ENCODE results near the gene SYT9.

Gene SYT9

DNA sequence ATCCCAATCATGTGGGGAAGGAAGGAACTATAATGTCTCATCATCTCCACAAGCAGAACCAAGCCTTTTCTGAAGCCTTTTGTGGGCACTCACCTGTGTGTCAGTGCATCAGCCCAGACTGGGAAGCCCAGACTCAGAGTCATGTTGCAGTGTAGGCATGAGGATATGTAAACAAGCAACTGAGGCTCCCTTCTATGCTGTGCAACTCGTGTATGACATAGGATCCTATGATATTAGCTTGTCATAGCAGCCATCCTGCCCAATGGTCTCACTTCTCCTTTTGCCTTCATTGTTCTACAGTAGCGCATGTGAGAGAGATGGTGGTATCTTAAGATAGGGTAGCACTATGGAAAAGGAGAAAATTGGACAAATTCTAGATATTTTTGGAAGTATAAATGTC lies 130.2 kb downstream of the SYT9 start:
- no peak for DNase-seq (ENCODE audit: low read depth)
- TF ChIP-seq, protein P1, sequence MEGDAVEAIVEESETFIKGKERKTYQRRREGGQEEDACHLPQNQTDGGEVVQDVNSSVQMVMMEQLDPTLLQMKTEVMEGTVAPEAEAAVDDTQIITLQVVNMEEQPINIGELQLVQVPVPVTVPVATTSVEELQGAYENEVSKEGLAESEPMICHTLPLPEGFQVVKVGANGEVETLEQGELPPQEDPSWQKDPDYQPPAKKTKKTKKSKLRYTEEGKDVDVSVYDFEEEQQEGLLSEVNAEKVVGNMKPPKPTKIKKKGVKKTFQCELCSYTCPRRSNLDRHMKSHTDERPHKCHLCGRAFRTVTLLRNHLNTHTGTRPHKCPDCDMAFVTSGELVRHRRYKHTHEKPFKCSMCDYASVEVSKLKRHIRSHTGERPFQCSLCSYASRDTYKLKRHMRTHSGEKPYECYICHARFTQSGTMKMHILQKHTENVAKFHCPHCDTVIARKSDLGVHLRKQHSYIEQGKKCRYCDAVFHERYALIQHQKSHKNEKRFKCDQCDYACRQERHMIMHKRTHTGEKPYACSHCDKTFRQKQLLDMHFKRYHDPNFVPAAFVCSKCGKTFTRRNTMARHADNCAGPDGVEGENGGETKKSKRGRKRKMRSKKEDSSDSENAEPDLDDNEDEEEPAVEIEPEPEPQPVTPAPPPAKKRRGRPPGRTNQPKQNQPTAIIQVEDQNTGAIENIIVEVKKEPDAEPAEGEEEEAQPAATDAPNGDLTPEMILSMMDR (conservative IDR thresholded peaks at IDR 0.05; ENCODE audit: control insufficient read depth, insufficient read depth, low read depth, low read length), result no peak
- H3K4me3 ChIP-seq (ENCODE audit: control insufficient read depth, low read depth, low read length), result no peak overlapping the region

DNA sequence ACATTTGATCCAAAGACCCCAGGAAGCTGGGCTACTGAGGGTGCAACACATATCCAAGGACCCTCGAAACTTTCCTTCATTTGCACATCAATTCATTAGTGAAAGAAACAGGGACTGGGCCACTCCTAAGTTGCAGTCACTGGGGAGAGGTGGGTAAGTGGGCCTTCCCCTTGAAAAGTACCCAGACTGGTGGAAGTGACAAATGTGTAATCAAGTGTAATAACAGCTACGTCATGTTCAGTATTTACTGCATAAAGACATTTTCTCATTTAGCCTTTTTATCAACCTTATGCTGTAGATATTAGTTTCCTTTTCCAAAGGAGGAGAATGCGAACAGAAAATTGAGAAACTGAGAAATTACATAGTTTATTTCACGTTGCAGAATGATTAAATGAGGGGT lies 131.7 kb downstream of the SYT9 start:
- H3K4me3 ChIP-seq (ENCODE audit: control insufficient read depth, low read depth, low read length), result no peak overlapping the region
- DNase-seq (ENCODE audit: low read depth), result no peak
- TF ChIP-seq, protein P1 (conservative IDR thresholded peaks at IDR 0.05; ENCODE audit: control insufficient read depth, insufficient read depth, low read depth, low read length), result no peak

DNA sequence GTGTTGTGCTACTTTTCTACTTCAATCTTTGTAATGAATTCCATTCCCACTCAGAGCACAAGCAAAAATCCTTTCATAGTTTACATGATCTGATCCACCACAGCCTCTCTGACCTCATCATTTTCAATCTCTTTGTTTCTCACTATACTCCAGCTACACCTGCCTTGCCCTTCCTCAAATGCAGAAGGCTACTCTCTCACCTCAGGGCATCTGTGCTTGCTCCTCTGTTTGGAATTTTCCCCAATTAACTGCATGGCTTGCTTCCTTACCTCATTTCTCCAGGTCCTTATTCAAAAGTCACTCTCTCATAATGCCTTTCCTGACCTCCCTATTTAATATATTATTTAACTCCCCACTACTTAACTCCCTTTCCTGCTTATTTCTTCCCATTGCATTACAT lies 133.0 kb downstream of the SYT9 start:
- TF ChIP-seq, protein P1 (conservative IDR thresholded peaks at IDR 0.05; ENCODE audit: control insufficient read depth, insufficient read depth, low read depth, low read length), result no peak
- DNase-seq (ENCODE audit: low read depth), result no peak
- no peak overlapping the region for H3K4me3 ChIP-seq (ENCODE audit: control insufficient read depth, low read depth, low read length)

DNA sequence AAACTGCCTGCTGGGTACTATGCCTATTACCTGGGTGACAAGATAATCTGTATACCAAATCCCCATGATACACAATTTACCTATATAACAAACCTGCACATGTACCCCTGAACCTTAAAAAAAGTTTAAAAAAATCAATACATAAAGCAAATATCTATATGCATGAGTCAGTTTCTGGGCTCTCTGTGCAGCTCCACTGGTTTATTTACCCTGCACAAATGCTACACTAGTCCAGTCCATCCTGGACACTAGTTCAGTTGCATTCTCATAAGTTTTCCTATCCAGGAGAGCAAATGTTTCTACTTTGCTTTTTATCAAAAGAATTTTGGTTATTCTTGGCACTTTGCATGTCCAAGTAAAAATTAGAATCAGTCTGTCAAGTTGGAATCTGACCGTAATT lies 133.8 kb downstream of the SYT9 start:
- no peak for DNase-seq (ENCODE audit: low read depth)
- TF ChIP-seq, protein P1 (conservative IDR thresholded peaks at IDR 0.05; ENCODE audit: control insufficient read depth, insufficient read depth, low read depth, low read length), result no peak
- H3K4me3 ChIP-seq (ENCODE audit: control insufficient read depth, low read depth, low read length), result no peak overlapping the region

DNA sequence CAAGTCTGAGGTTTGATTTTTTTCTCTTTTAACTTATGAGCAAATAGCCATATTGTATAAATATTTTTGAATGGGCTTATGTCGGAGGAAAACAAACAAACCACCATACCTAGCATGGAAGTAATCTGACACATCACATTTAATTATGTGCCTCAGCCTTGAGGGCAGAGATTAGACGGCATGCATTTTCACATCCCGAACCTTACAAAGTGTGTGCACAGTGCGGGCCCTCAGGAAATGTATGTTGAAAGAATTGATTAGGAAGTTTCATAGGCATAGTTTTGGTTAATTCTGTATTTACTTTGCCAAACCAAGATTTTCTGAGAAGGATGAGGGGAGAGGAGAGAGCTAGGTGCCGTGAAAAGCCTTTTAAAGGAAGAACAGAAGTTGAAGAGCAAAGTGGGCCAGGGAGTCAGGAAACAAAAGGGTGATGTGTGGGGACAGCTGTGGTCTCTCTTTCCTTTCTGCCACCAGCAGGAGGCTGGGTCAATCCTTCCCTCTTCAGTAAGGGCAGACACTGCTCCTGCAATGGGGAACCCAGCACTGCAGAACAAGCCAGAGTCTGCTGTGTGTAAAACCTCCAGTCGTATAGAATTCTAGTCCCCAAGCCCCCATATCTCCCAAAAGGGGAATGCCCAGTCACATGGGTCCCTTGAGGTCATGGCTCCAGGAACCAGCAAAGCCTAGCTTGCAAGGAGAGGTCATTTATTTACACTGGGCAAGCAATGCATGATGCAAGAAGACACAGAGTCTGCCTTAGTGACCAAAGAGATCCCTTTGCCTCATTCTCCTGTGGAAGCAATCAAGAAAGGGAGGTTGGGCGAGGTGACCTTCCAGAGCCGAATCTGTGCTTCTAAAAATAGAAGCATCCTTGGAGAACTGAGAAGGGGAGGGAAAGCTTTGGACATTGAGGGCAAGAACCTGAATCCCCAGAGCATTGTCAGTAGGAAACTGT lies 162.5 kb downstream of the SYT9 start:
- TF ChIP-seq, protein P1 (conservative IDR thresholded peaks at IDR 0.05; ENCODE audit: control insufficient read depth, insufficient read depth, low read depth, low read length), result no peak
- DNase-seq (ENCODE audit: low read depth), result no peak
- no peak overlapping the region for H3K4me3 ChIP-seq (ENCODE audit: control insufficient read depth, low read depth, low read length)

DNA sequence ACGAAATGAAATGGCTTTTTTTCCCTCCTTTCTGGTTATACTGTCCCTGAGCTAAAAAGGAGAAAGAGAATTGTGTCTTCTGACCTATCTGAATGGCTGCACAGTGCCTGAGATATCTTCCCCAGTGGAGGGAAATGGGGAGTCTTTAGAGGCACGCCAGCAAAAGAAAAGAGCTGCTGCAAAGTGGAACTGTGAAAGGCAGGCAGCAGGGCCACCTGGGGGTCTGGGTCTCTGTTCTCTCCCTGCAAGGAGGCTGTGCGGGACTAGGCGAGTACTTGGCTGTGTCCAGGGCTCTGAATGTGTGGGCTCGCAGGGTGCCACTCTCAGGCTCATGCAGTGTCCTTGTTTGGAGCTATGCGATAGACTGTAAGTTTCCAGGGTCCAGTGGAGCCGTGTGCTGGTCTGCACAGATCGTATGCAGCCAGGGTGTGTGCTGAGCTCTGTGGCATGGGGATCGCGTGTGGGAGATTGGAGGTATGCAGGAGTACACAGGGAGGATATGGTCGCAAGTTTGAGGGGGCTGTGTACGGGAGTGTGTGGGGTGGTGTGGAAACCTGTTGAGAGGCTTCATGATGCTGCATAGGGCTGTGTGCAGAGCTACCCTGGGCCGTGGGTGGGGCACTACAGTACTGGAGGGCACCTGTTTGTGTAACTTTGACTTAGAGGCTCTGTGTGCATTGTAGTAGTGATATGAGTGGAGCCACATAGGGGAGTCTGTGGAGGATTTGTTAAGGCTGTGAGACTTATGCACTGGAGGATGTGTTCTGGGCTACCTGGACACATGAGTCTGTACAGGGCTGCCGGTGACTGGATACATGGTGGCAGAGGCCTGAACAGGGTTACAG lies 163.5 kb downstream of the SYT9 start:
- no peak for DNase-seq (ENCODE audit: low read depth)
- TF ChIP-seq, protein P1 (conservative IDR thresholded peaks at IDR 0.05; ENCODE audit: control insufficient read depth, insufficient read depth, low read depth, low read length), result no peak
- no peak overlapping the region for H3K4me3 ChIP-seq (ENCODE audit: control insufficient read depth, low read depth, low read length)

Measured in fibroblast of mammary gland (primary cell).